ENCODE measurements around the gene PIK3R5.

The PIK3R5 gene

GRCh38 chr17:8904686-8905085, 60.8 kb downstream of the PIK3R5 start:
- DNase-seq (ENCODE audit: low spot score): no peak
- in situ Hi-C loops (cut with MboI; ENCODE audit: low sequenced_read_pairs, unreplicated experiment): no loop called here
- TF ChIP-seq, protein P1, sequence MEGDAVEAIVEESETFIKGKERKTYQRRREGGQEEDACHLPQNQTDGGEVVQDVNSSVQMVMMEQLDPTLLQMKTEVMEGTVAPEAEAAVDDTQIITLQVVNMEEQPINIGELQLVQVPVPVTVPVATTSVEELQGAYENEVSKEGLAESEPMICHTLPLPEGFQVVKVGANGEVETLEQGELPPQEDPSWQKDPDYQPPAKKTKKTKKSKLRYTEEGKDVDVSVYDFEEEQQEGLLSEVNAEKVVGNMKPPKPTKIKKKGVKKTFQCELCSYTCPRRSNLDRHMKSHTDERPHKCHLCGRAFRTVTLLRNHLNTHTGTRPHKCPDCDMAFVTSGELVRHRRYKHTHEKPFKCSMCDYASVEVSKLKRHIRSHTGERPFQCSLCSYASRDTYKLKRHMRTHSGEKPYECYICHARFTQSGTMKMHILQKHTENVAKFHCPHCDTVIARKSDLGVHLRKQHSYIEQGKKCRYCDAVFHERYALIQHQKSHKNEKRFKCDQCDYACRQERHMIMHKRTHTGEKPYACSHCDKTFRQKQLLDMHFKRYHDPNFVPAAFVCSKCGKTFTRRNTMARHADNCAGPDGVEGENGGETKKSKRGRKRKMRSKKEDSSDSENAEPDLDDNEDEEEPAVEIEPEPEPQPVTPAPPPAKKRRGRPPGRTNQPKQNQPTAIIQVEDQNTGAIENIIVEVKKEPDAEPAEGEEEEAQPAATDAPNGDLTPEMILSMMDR (IDR thresholded peaks at IDR 0.05; ENCODE audit: borderline replicate concordance, control extremely low read depth, extremely low read depth, insufficient read depth, missing control alignments): no peak

- in situ Hi-C loops (cut with MboI; ENCODE audit: low sequenced_read_pairs, unreplicated experiment): no loop called here
- DNase-seq (ENCODE audit: low spot score): no peak
- TF ChIP-seq, protein P1 (IDR thresholded peaks at IDR 0.05; ENCODE audit: borderline replicate concordance, control extremely low read depth, extremely low read depth, insufficient read depth, missing control alignments): no peak
Measured at GRCh38 chr17:8904201-8904600, 61.3 kb downstream of the PIK3R5 start.

- DNase-seq (ENCODE audit: low spot score): no peak
- in situ Hi-C loops (cut with MboI; ENCODE audit: low sequenced_read_pairs, unreplicated experiment): no loop called here
- TF ChIP-seq, protein P1 (IDR thresholded peaks at IDR 0.05; ENCODE audit: borderline replicate concordance, control extremely low read depth, extremely low read depth, insufficient read depth, missing control alignments): no peak
Measured at GRCh38 chr17:8900626-8901585, 64.6 kb downstream of the PIK3R5 start.

DNA sequence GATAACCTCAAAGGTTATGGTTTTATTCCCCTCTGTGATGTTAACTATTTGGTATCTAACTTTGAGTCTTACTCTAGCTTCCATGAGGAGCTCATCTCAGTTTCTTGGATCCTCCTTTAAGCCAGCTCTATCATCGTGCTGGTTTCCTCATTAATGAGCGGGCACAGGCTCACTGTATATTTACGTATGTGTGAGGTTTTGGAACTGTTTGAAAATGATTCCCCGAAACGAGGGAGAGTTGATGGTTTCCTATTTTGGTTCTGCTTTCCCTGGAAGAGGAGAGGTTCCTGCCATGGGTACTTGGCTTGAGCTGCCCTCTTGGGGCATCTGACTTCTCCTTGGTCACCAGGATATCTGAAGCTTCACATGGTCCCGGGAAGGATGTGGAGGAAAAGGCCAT, 65.3 kb downstream of the PIK3R5 start:
- TF ChIP-seq, protein P1 (IDR thresholded peaks at IDR 0.05; ENCODE audit: borderline replicate concordance, control extremely low read depth, extremely low read depth, insufficient read depth, missing control alignments): no peak
- no peak for DNase-seq (ENCODE audit: low spot score)
- in situ Hi-C loops (cut with MboI; ENCODE audit: low sequenced_read_pairs, unreplicated experiment): no loop called here

- no peak for DNase-seq (ENCODE audit: low spot score)
- in situ Hi-C loops (cut with MboI; ENCODE audit: low sequenced_read_pairs, unreplicated experiment): loop anchor here (10.0 kb wide), 1 partner anchor 144 kb away; the partner anchor contains the start of gene SPDYE4
- TF ChIP-seq, protein P1 (IDR thresholded peaks at IDR 0.05; ENCODE audit: borderline replicate concordance, control extremely low read depth, extremely low read depth, insufficient read depth, missing control alignments): no peak
Measured at GRCh38 chr17:8898636-8899035, 66.9 kb downstream of the PIK3R5 start.

DNA sequence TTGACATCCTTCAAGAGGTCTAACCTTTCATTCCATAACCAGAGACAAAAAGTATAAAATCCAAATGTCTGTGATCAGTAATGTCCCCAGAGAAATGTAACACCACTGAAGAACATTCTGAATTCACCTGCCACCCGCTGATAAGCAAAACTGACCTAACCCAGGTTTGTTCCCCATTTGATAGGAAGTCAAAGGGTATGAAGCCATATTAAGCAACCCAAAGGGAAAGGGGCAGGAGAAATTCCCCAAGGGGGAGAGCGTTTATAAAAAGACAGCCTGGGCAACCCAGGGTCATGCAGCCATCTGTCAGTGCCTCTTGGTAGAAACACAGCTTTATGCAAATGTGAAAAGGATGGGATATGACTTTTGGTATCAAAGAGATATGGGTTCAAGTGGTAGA, 67.4 kb downstream of the PIK3R5 start:
- no peak for DNase-seq (ENCODE audit: low spot score)
- TF ChIP-seq, protein P1 (IDR thresholded peaks at IDR 0.05; ENCODE audit: borderline replicate concordance, control extremely low read depth, extremely low read depth, insufficient read depth, missing control alignments): no peak
- in situ Hi-C loops (cut with MboI; ENCODE audit: low sequenced_read_pairs, unreplicated experiment): loop anchor here (10.0 kb wide), 1 partner anchor 143 kb away; the partner anchor contains the start of gene SPDYE4
